Heart left ventricle (tissue), 13 donors: ENCODE data around the gene NDUFS5.

Experiments
- POLR2A ChIP-seq, 2 donors: fragments of 450-650 bp; IDR thresholded peaks; one replicate each; pipeline ENCODE4 v1.6.1; 2017; ENCODE audit warnings: antibody characterized with exemption in 2 of 2, mild to moderate bottlenecking in 2 of 2, moderate library complexity in 2 of 2
- TF ChIP-seq, protein P1 (sequence below), 12 donors: fragments of 200-600 bp; sonication (generic) in 4 of 12; IDR thresholded peaks; one replicate each; pipeline versions ENCODE4 v1.5.0 to v1.8.0; 2018 to 2022; ENCODE audit warnings: antibody characterized with exemption in 12 of 12, mild to moderate bottlenecking in 5 of 12
- donor health status: ischemic (EF 13 %, LVEDD 7.1; RV severe dilation, severe dysfunction).
- donor health status: DM: no; HTN: yes; CAD: no.
- donor health status: DM: no; HTN: no; CAD: no.
- donor health status: ischemic (EF 25% LVEDD 6.9; RV normal size, moderate dysfunction).
- donor health status: ischemic (EF 25% LVEDD 5.7; RV mildly dilated, moderate dysfunction).
- donor health status: ischemic (EF 35%, LVEDD 5.7; RV mildly dilated, moderate dysfunction).
- donor health status: nonischemic (EF 11% LVEDD 7.7; RV severe dilation, severe dysfunction).
- donor health status: DM: yes; HTN: yes; CAD: no.
- donor health status: PGD.
- donor health status: ischemic (EF 29% LVEDD 5.4; RV normal size, mild dysfunction).
- donor health status: nonischemic (EF 23%, LVEDD 6.1; RV moderate dilation, normal function).

DNA sequence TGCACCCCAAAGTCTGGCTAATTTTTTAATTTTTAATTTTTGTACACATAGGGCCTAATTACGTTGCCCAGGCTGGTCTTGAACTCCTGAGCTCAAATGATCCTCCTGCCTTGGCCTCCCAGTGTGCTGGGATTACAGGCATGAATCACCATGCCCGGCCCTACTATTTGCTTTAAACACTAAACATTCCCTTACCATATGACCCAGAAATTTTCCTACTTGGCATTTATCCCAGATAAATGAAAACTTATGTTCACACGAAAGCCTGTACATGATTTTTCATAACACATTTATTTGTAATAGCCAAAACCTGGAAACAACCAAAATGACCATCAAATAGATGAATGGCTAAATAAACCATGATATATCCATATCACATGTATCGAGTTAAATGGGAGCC, 35.8 kb downstream of the NDUFS5 start:
- TF ChIP-seq, protein P1, sequence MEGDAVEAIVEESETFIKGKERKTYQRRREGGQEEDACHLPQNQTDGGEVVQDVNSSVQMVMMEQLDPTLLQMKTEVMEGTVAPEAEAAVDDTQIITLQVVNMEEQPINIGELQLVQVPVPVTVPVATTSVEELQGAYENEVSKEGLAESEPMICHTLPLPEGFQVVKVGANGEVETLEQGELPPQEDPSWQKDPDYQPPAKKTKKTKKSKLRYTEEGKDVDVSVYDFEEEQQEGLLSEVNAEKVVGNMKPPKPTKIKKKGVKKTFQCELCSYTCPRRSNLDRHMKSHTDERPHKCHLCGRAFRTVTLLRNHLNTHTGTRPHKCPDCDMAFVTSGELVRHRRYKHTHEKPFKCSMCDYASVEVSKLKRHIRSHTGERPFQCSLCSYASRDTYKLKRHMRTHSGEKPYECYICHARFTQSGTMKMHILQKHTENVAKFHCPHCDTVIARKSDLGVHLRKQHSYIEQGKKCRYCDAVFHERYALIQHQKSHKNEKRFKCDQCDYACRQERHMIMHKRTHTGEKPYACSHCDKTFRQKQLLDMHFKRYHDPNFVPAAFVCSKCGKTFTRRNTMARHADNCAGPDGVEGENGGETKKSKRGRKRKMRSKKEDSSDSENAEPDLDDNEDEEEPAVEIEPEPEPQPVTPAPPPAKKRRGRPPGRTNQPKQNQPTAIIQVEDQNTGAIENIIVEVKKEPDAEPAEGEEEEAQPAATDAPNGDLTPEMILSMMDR (IDR thresholded peaks at IDR 0.05): no peak
- TF ChIP-seq POLR2A (IDR thresholded peaks at IDR 0.05): no peak
